ENCODE results near the gene EXOSC2.

The EXOSC2 gene

DNA sequence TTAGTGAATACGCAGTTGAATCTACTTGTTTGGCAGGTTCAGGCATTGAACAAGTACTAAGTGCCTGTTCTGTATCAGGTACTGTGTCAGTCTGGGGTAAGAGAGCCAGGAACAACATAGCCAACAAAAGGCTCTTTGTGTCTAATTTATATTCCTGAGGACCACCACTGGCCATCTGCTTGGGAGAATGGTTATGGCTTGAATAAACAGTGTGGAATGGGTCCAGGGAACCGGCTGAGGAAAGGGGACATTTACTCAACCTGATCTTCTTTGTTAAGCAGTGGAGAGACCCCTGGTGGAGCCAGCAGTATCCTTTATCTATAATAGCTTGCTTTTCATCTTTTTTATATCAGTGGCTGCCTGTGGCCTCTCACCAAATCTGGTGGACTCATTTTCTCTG is 38.6 kb downstream of the EXOSC2 start:
- Histone ChIP-seq H3K4me3 (ENCODE audit: low read length) (no peak overlapping the region), H3K36me3 (ENCODE audit: control insufficient read depth, insufficient read depth, low read length) (no peaks in the 10 kb centered on the region), H3K4me1 (ENCODE audit: control insufficient read depth, insufficient read depth, low read length) (peaks cover 7% of the 10 kb centered on the region), H3K9ac (ENCODE audit: low read length) (no peak overlapping the region), H3K27me3 (ENCODE audit: control insufficient read depth, insufficient read depth, low read length) (no peaks in the 10 kb centered on the region), H3K9me3 (ENCODE audit: control insufficient read depth, low read length) (no peaks in the 10 kb centered on the region)

DNA sequence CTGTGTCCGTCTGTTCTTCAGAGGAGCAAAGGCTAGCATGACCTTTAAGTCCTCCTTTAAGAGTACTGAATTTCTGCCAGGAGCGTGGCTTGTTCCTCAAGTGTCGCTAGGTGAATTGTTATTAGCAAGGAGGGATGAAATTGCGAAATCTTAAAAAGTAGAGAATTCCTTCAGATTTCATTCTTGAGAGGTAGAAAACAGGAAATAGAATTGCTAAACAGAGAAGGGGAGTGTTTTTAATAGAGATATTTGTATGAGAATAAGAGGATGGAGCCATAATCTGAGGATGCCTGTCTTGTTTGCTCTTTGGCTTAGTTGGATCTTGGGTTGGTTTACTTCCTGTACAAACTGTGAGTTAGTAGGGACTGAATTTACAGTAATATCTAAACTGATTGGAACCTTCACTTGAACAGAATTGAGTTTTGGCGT is 39.2 kb downstream of the EXOSC2 start:
- Histone ChIP-seq H3K36me3 (ENCODE audit: control insufficient read depth, insufficient read depth, low read length) (no peaks in the 10 kb centered on the region), H3K27me3 (ENCODE audit: control insufficient read depth, insufficient read depth, low read length) (no peaks in the 10 kb centered on the region), H3K4me3 (ENCODE audit: low read length) (no peak overlapping the region), H3K9me3 (ENCODE audit: control insufficient read depth, low read length) (no peaks in the 10 kb centered on the region), H3K4me1 (ENCODE audit: control insufficient read depth, insufficient read depth, low read length) (peaks cover 7% of the 10 kb centered on the region), H3K9ac (ENCODE audit: low read length) (no peak overlapping the region)

DNA sequence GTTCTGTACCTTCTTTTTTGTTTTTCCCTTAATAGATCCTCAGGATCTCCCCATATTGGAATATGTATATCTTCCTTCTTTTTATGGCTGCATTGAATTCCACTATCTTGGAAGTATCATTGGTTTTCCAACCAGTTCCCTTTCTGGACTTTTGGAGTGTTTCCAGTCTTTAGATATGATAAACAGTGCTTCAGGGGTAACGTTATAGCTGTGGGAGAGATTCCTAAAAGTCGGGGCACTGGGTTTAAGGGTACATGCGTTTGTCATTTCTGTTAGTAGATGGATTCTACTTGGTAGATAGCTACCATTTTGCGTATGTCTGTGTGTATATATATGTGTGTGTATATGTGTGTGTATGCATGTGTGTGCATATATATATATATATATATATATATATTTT is 42.0 kb downstream of the EXOSC2 start:
- H3K36me3 ChIP-seq (ENCODE audit: control insufficient read depth, insufficient read depth, low read length), result no peaks in the 10 kb centered on the region
- no peak overlapping the region for H3K9ac ChIP-seq (ENCODE audit: low read length)
- H3K4me3 ChIP-seq (ENCODE audit: low read length), result no peak overlapping the region
- H3K27me3 ChIP-seq (ENCODE audit: control insufficient read depth, insufficient read depth, low read length), result no peaks in the 10 kb centered on the region
- H3K9me3 ChIP-seq (ENCODE audit: control insufficient read depth, low read length), result no peaks in the 10 kb centered on the region
- peaks cover 11% of the 10 kb centered on the region for H3K4me1 ChIP-seq (ENCODE audit: control insufficient read depth, insufficient read depth, low read length)

DNA sequence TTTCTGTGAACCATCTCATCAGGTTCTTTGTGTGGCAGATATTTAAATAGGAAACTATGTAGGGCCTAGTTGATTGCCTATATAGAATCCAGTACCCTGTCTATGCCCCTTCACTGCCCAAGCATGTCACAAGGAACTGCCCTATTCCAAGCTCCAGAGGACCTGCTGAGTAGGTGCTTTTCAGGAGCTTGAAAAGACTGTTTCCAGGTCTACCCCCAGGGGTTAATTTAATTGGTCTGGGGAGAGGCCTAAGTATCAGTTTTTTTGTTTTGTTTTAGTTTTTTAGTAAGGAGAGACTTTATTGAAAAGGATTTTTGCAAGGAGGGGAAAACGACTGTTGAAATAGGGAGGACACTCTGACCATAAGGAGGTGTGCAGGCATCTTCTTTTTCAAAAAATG is 43.3 kb downstream of the EXOSC2 start:
- Histone ChIP-seq H3K36me3 (ENCODE audit: control insufficient read depth, insufficient read depth, low read length) (no peaks in the 10 kb centered on the region), H3K9me3 (ENCODE audit: control insufficient read depth, low read length) (no peaks in the 10 kb centered on the region), H3K9ac (ENCODE audit: low read length) (no peak overlapping the region), H3K27me3 (ENCODE audit: control insufficient read depth, insufficient read depth, low read length) (no peaks in the 10 kb centered on the region), H3K4me1 (ENCODE audit: control insufficient read depth, insufficient read depth, low read length) (peaks cover 16% of the 10 kb centered on the region), H3K4me3 (ENCODE audit: low read length) (no peak overlapping the region)

DNA sequence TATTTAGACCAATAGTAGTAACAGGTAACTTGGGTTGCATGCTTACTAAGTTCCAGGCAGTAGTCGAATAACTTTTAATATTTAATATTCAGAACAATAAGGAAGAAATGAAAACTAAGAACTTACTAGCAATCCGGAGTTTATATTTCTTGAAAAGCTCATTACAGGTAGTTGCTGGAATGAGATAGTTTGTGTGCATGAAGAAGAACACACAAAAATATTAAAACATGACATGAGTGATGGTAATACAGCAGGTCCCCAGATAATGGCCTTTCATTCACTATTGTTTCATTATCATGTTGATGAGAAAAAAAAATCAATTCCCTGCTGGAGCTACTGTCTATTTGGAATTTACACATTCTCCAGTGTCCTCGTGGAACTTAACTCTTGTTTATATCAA is 44.7 kb downstream of the EXOSC2 start:
- H3K36me3 ChIP-seq (ENCODE audit: control insufficient read depth, insufficient read depth, low read length), result no peaks in the 10 kb centered on the region
- no peaks in the 10 kb centered on the region for H3K27me3 ChIP-seq (ENCODE audit: control insufficient read depth, insufficient read depth, low read length)
- no peak overlapping the region for H3K4me3 ChIP-seq (ENCODE audit: low read length)
- no peaks in the 10 kb centered on the region for H3K9me3 ChIP-seq (ENCODE audit: control insufficient read depth, low read length)
- peaks cover 10% of the 10 kb centered on the region for H3K4me1 ChIP-seq (ENCODE audit: control insufficient read depth, insufficient read depth, low read length)
- no peak overlapping the region for H3K9ac ChIP-seq (ENCODE audit: low read length)

DNA sequence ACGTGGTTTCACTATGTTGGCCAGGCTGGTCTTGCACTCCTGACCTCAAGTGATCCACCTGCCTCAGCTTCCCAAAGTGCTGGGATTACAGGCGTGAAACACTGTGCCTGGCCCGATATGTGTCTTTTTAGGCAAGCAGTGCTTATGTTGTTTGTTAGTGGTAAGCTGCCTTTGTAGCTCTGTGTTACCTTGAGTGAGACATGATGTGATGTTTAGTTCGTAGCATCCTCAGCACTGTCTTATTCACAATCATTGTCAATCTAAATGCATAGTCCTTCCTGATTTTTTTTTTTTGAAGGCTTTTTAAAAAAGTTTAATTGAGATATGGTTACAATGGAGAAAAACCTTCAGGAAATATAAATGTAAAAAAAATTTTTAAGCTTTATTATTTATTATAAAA is 45.5 kb downstream of the EXOSC2 start:
- Histone ChIP-seq H3K4me1 (ENCODE audit: control insufficient read depth, insufficient read depth, low read length) (peaks cover 10% of the 10 kb centered on the region), H3K9ac (ENCODE audit: low read length) (no peak overlapping the region), H3K9me3 (ENCODE audit: control insufficient read depth, low read length) (no peaks in the 10 kb centered on the region), H3K27me3 (ENCODE audit: control insufficient read depth, insufficient read depth, low read length) (no peaks in the 10 kb centered on the region), H3K4me3 (ENCODE audit: low read length) (no peak overlapping the region), H3K36me3 (ENCODE audit: control insufficient read depth, insufficient read depth, low read length) (no peaks in the 10 kb centered on the region)

DNA sequence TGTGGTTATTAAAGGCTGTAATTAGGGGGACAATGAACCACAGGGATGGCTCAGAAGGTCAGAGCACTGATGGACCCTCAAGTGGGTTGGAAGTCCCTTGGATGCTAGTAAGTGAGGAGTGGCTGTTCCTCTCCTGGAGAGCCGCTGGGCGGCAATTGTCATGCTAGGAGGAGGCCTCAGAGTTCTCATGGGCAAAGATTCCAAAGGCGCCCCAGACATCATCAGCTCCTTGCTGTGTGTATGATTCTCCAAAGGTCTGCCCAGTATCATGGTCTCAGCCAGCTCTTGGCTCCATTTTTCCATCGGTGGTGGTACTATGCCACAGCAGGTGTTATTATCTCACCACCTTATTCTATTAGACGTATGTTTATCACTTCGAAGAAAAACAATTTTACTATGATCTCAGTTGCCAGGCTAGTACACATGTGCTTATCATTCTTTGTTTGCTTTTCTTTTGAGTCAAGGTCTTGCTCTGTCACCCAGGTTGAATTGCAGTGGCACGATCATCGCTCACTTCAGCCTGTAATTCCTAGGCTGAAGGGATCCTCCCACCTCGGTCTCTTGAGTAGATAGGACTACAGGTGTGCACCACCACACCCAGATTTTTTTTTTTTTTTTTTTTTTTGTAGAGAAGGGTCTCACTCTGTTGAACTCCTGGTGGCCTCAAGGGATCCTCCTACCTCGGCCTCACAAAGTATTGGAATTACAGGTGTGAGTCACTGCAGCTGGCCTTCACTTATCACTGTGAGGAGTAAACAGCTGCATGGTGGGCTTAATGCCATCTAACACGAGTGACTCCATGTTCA is 46.8 kb downstream of the EXOSC2 start:
- Histone ChIP-seq H3K9me3 (ENCODE audit: control insufficient read depth, low read length) (no peaks in the 10 kb centered on the region), H3K9ac (ENCODE audit: low read length) (no peak overlapping the region), H3K36me3 (ENCODE audit: control insufficient read depth, insufficient read depth, low read length) (no peaks in the 10 kb centered on the region), H3K4me3 (ENCODE audit: low read length) (no peak overlapping the region), H3K4me1 (ENCODE audit: control insufficient read depth, insufficient read depth, low read length) (peaks cover 10% of the 10 kb centered on the region), H3K27me3 (ENCODE audit: control insufficient read depth, insufficient read depth, low read length) (no peaks in the 10 kb centered on the region)

DNA sequence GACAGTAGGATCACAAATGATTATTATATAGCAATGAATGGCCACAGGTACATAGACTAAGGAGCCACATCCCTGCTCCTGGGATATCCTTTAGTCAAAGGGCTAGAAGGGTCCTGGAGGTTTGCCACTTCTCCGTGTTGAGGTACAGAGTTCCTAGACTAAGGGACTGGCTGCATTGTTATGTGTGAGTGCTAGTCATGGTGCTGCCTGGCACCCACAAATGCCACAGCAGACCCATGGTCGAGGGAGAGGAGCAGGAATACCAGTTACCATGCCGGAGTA is 47.4 kb downstream of the EXOSC2 start:
- Histone ChIP-seq H3K9me3 (ENCODE audit: control insufficient read depth, low read length) (no peaks in the 10 kb centered on the region), H3K9ac (ENCODE audit: low read length) (no peak overlapping the region), H3K27me3 (ENCODE audit: control insufficient read depth, insufficient read depth, low read length) (no peaks in the 10 kb centered on the region), H3K4me1 (ENCODE audit: control insufficient read depth, insufficient read depth, low read length) (peaks cover 10% of the 10 kb centered on the region), H3K36me3 (ENCODE audit: control insufficient read depth, insufficient read depth, low read length) (no peaks in the 10 kb centered on the region), H3K4me3 (ENCODE audit: low read length) (no peak overlapping the region)

DNA sequence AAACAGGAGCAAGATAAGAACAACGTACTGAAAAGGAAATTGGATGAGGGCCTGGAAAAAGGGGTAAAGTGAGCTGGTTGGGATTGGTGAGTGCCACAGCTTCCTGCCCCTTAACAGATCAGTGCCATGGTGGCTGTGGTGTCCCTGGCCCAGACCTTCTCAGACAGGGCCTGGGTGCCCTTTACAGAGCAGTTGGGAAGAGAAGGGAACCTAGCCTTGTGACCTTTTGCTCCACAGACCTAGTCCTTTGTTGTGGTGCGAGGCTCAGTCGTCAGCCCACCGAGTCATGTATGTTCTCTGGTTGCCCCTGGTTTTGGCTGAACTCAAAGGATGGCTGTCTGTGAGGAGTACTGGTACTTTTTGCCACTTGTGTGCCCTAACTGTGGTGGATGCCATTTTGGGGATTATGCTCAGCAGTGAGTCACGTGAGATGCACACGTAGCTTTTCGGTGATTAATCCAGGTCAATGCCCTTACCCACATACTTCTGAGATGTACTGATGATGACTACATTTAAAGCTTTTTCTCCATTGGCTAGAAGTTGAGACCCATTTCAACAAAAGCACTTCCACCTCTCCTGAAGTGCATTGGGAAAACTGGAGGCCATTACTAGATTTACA is 48.4 kb downstream of the EXOSC2 start:
- no peaks in the 10 kb centered on the region for H3K27me3 ChIP-seq (ENCODE audit: control insufficient read depth, insufficient read depth, low read length)
- no peaks in the 10 kb centered on the region for H3K9me3 ChIP-seq (ENCODE audit: control insufficient read depth, low read length)
- no peak overlapping the region for H3K9ac ChIP-seq (ENCODE audit: low read length)
- H3K4me3 ChIP-seq (ENCODE audit: low read length), result no peak overlapping the region
- peaks cover 10% of the 10 kb centered on the region for H3K4me1 ChIP-seq (ENCODE audit: control insufficient read depth, insufficient read depth, low read length)
- no peaks in the 10 kb centered on the region for H3K36me3 ChIP-seq (ENCODE audit: control insufficient read depth, insufficient read depth, low read length)

DNA sequence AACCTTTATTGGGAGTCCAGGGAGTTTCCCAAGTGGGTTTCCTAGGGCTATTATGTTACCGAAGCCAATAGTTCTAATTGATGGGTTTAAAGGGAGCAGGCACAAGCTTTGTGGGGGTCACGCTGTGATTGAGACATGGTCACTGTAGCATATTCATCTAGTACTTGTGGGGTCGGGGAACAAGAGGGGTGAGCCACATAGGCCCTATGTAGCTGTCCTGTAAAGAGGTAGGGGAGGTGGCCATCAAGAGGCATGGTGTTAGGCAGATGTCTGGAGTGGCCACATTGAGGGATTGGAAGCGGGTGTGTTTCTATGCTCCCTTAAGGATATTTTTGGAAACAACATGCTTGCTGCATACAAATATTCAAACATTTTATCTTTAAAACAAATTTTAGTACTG is 50.1 kb downstream of the EXOSC2 start:
- H3K4me1 ChIP-seq (ENCODE audit: control insufficient read depth, insufficient read depth, low read length), result peaks cover 10% of the 10 kb centered on the region
- no peak overlapping the region for H3K4me3 ChIP-seq (ENCODE audit: low read length)
- H3K27me3 ChIP-seq (ENCODE audit: control insufficient read depth, insufficient read depth, low read length), result no peaks in the 10 kb centered on the region
- no peaks in the 10 kb centered on the region for H3K36me3 ChIP-seq (ENCODE audit: control insufficient read depth, insufficient read depth, low read length)
- no peak overlapping the region for H3K9ac ChIP-seq (ENCODE audit: low read length)
- H3K9me3 ChIP-seq (ENCODE audit: control insufficient read depth, low read length), result no peaks in the 10 kb centered on the region

DNA sequence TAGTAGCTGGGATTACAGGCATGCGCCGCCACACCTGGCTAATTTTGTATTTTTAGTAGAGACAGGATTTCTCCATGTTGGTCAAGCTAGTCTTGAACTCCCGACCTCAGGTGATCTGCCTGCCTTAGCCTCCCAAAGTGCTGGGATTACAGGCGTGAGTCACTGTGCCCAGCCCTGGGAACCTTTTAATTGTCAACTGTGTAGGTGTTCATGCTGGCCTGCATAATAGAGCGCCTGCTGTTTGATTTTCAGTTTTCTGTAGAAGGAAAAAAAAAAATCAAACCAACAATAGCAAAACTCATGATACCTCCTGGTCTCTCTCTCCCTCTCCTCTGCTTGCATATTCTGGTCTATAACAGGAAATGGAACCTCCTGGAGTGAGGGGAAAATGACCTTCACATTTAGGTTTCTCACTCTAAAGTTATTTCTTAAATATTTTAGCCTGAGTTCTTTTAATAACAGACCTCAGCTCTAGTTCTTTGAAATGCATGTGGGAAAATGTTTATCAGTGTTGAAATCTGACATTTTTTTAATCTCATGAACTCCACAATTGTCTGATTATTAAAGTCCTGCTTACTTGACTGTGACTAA is 51.7 kb downstream of the EXOSC2 start:
- Histone ChIP-seq H3K36me3 (ENCODE audit: control insufficient read depth, insufficient read depth, low read length) (no peaks in the 10 kb centered on the region), H3K4me3 (ENCODE audit: low read length) (no peak overlapping the region), H3K4me1 (ENCODE audit: control insufficient read depth, insufficient read depth, low read length) (peaks cover 8% of the 10 kb centered on the region), H3K9me3 (ENCODE audit: control insufficient read depth, low read length) (no peaks in the 10 kb centered on the region), H3K27me3 (ENCODE audit: control insufficient read depth, insufficient read depth, low read length) (no peaks in the 10 kb centered on the region), H3K9ac (ENCODE audit: low read length) (no peak overlapping the region)

DNA sequence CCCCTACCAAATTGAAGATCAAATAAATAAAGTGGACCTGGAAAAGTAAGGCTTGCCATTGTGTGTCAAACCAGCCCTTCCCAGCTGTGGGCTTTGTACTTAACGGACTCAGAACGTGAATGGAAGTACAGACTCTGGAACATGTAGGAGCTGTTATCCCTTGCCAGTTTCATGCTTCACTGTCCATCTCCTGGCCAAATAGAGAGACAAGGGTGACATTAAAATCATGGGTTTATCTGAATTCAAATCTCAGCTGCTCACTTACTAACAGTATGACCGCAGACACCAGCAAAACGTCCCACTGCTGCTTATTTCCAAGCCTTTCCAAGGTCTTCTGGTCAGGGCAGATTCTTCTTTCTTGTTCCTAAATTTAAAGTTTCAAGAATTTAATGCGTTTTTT is 52.2 kb downstream of the EXOSC2 start:
- no peak overlapping the region for H3K4me3 ChIP-seq (ENCODE audit: low read length)
- H3K36me3 ChIP-seq (ENCODE audit: control insufficient read depth, insufficient read depth, low read length), result no peaks in the 10 kb centered on the region
- peaks cover 3% of the 10 kb centered on the region for H3K4me1 ChIP-seq (ENCODE audit: control insufficient read depth, insufficient read depth, low read length)
- no peaks in the 10 kb centered on the region for H3K9me3 ChIP-seq (ENCODE audit: control insufficient read depth, low read length)
- no peaks in the 10 kb centered on the region for H3K27me3 ChIP-seq (ENCODE audit: control insufficient read depth, insufficient read depth, low read length)
- H3K9ac ChIP-seq (ENCODE audit: low read length), result no peak overlapping the region
